Articular chondrocyte of knee joint (primary cell): ENCODE data around the gene ZNF473. TPM values are rescaled to one million over a fixed set of nuclear protein-coding genes. Genes with fewer than 3 reads are reported as not detected.

Source experiments
- total RNA-seq: library from RNA; depleted of rRNA; stranded (reverse); fragments of >200 nt; gene quantifications from 2 replicates; pipeline ENCODE4 v1.2.3, GENCODE V29; 2012

The ZNF473 gene
- total RNA-seq, result 8.6 and 9.0 TPM in 2 replicates

DNA sequence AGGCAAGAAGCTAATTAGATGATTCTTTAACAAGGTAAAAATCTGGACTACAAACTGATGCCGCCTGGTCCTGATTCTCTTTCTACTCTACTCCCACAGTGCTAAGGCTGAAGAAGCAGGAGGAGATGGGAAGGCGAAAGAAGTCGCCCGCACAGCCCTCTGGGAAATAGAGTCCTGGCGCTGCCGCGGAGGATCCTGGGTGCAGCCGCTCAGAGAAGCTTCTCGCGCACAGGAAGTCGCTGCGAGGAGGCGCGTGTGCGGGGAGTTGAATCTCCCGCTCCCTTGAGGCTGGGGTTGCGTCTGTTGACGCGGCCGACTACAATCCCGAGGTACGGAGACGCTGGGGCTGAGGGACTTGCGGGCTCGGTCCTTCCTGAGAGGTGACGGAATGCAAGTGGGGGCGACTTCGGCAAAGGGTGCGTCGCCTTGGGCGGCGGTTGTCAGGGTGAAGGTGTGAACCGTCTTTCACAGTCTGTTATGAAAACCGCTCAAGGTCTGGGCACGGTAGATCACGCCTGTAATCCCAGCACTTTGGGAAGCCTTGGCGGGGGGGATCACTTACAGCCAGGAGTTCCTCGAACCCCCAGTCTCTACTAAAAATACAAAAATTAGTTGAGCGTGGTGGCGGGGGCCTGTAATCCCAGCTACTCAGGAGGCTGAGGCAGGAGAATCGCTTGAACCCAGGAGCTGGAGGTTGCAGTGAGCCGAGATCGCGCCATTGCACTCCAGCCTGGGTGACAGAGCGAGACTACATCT is at the start of gene ZNF473:
Gene ZNF473 (plus strand): TSS at position 212 of the 756 bp plus-strand sequence. CDS start 5,078 bp downstream, outside the sequence.

DNA sequence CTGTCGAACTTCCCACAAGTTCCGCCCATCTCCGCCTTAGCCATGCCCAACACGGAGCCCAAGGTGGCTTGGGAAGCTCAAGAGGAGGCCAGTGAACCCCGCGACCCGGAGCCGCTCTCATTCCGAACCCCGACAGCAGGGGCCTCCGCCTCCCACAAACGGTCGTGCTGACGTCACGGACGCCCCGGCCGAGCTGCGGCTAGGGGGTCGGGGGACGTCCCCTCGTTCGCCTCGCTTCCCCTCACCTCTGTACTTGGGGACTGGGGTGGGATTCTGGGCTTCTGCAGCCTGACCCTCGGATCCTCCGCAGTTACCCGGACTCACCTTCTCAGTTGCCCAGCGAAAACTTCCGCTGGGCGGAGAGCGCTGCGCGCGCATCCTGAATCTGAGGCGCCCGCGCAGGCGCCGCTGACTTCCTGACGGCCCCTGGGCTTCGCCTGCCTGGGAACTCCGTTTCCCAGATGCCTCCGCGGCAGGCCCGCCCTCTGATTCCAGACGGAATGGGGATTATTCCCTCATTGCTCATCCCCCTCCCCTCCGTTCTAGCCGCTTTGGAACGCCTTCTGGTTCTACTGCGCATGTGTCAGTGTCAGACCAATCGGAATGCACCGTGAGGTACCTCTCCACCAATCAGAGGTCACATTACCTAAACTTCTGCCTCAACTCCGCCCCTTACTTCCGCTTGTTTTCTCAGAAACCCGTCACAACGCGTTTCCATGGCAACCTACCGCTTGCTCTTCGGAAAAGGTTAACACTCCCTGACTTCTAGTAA is 597 bp upstream of the ZNF473 start, which contains the start of gene VRK3:
Gene VRK3 (minus strand): TSS at position 351 of the 772 bp plus-strand sequence. CDS start 9,210 bp downstream, outside the sequence.

Other genes with a start within 250 kb of the ZNF473 start
- gene FUZ, start 212.7 kb upstream of the ZNF473 start, total RNA-seq, result 11.8 and 15.2 TPM in 2 replicates
- gene MED25, start 207.7 kb upstream of the ZNF473 start, total RNA-seq, result 18.8 and 21.6 TPM in 2 replicates
- 37.2 and 42.2 TPM in 2 replicates for gene PTOV1, start 174.8 kb upstream of the ZNF473 start, total RNA-seq
- gene PNKP, start 158.4 kb upstream of the ZNF473 start, total RNA-seq, result 28.5 and 32.5 TPM in 2 replicates
- gene AKT1S1, start 148.7 kb upstream of the ZNF473 start, total RNA-seq, result 10.9 and 14.0 TPM in 2 replicates
- 10.6 and 14.2 TPM in 2 replicates for gene TBC1D17, start 148.3 kb upstream of the ZNF473 start, total RNA-seq
- gene IL4I1, start 129.1 kb upstream of the ZNF473 start, total RNA-seq, result 0.65 and 1.6 TPM in 2 replicates
- 9.1 and 11.5 TPM in 2 replicates for gene ATF5, start 96.8 kb upstream of the ZNF473 start, total RNA-seq
- 27.8 and 28.0 TPM in 2 replicates for gene NUP62, start 96.5 kb upstream of the ZNF473 start, total RNA-seq
- not detected in 2 replicates for gene SIGLEC11, start 64.8 kb upstream of the ZNF473 start, total RNA-seq
- 23.8 and 23.9 TPM in 2 replicates for gene VRK3, start 633 bp upstream of the ZNF473 start, total RNA-seq
- gene IZUMO2, start 137.3 kb downstream of the ZNF473 start, total RNA-seq, result not detected in 2 replicates
- 0.32 and 0.65 TPM in 2 replicates for gene MYH14, start 177.6 kb downstream of the ZNF473 start, total RNA-seq